Inflammatory macrophage treated with lipopolysaccharide for 4 hours (primary cell): ENCODE measurements around the gene DCTN4.
"Not testable (repeated sequence)": the region's sequence is repeated elsewhere in the genome, so short reads cannot be mapped to it uniquely, and the experiment has no call there.

Experiments
- DNase-seq: peaks from one replicate; pipeline ENCODE4 v3.0.0-alpha.2; 2020

DCTN4 gene

DNA sequence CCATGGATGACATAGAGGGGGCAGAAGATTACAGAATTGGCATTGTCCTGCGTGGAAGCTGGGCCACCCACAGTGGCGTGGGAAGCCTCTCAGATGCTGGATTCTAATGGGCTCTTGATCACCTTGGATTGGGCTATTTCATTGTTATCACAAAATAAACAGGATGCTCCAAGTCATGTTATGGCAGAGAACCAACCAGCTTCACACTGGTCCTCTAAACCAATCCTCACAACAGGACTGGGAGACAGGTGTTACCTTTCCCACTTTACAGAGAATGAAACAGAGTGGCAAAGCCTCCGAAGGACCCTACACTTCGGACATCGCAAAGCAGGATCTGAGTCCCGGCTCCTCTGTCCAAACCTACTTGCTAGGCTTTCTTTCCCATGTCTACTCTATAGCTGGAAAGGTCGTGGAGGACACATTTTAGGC lies 19.3 kb upstream of the DCTN4 start:
- DNase-seq = no peak

GRCh38 chr5:150777685-150778084 lies 18.9 kb upstream of the DCTN4 start:
- peak; percentile 90 for DNase-seq

DNA sequence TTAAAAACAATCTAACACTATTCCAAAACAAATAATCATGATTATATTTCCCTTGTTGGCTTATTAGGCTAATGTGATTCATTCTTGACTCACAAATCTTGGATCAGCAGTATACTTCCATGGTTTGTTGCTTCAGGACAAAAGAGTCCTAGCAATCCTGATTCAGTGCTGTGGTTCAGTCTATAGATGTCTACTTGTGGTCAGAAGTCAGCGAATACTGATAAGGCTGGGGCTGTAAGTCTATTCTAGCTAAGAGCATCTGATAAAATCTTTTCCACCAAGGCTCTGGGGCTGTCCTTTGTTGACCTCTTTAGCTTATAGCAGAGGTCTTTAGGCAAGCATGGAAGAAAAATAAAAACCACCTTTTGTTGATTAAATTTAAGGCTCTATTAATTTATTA lies 15.3 kb upstream of the DCTN4 start:
- no peak for DNase-seq

- DNase-seq = no peak
Measured at GRCh38 chr5:150771034-150771795, 12.4 kb upstream of the DCTN4 start.

DNA sequence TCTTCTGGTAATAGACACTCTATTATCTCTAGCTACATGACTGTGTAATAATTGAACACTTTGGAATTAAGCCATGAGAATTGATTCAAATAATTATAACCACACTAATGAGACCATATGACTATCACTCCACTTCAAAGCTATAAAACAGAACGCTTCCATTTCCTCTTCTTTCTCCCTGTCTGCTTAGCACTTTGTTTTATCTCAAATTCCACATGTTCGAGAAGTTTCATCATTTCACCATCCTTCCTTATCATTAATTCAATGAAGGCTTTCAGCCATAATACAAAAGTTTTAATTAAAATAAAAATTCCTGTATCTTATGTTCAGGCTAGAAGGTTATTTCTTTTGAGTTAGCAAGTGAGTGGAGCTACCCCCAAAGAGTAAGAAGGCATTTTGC lies 7.4 kb upstream of the DCTN4 start:
- no peak for DNase-seq

GRCh38 chr5:150765799-150766169 lies 7.0 kb upstream of the DCTN4 start:
- peak; percentile 68 for DNase-seq

DNA sequence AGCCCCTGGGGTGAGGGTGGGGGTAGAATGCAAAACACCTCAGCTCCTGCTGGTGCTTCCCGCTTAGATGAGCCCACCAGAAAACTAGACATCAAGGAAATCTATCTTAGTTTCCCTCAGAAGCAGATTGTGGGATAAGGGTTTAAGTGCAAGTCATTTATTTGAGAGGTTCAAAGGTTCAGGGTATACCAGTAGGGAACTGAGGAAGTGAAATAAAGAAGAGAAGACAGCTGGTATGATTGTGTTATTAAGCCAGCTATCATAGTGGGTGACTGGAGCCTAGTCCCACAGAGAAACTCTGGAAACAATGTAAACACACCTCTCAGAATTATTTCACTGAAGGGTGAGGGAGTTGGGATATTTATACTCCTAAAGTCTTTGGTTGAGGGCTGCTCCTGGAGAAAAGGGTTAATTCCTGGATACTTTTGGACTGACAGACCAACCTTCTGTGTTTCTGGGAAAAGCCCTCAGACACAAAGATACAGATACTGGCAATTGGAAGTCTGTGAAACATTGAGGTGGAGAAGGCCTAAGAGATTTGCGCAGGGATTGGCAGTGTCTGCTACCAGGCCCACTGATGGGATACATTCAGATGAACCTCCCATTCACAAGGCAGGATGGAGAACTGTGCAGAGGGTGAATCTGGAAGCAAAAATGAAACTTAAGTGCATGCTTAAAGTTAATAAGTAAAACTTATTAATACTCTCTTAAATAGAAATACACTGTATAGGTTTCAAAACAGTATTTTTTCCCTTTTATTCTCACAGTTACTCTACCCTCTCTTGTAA lies 6.4 kb upstream of the DCTN4 start:
- DNase-seq = peak; percentile 75

DNA sequence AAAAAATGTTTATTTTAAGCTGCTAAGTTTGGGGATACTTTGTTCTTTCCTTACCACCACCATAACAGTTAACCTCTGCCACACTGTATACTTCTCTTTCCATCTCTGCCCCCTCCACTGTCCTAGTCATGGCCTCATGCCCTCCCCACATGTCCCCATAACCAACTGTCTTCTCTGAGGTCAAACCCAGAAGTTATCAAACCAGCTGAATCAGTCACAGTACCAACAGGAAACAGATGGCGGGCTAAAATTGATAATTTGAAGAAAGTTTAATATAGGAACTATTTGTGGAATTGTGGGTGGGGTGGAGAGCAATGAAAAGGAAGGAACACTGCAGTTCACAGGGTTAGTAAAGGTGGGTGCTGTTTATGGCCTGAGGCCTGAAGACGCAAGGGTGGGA lies 5.7 kb upstream of the DCTN4 start:
- peak; percentile 63 for DNase-seq

GRCh38 chr5:150763023-150763769 lies 4.4 kb upstream of the DCTN4 start:
- peak; percentile 92 for DNase-seq

DNA sequence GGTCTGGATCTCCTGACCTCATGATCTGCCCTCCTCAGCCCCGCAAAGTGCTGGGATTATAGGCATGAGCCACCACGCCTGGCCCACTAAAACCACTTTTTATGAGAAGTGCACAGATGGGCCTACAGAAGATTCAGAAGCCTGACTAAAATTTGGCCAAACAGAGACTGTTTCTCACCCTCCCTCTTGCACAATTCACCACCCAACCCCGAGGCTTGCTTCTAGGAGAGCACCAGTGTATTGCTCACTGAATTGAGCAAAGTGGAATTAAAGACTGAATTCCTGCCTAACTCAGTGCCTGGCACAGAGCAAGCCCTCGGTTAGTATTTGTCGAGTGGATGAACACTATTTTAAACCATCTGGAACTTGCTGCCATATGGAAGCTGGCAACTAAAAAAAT lies 3.4 kb upstream of the DCTN4 start:
- DNase-seq = peak; percentile 93

DNA sequence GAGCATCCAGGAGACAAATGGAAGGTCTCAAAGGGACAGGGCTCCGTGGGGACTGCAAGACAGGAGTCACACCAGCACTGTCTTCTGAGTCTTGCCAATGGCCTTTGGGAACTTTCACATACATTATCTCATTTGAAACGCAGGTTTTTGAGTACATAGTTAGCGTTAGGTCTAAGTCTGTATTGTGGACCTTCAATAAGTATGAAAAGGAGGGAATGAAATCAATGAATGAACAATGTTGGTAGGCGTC lies 442 bp upstream of the DCTN4 start:
- DNase-seq = no peak

DNA sequence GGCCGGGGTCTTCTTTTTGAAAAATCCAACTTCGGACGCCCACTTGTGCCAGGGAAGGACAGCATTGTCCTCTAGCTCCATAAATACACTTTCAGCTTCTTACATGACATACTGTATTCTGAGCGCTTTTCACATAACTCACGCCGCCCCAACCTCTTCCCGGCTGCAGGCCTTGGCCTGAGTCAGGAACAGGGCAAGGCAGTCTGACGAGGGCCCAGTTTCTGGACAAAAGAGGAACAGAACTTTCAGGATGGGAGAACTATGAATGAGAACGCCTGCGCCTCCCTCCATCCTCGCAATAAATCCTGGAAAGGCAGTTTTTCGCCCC lies 650 bp downstream of the DCTN4 start:
- DNase-seq = no peak

DNA sequence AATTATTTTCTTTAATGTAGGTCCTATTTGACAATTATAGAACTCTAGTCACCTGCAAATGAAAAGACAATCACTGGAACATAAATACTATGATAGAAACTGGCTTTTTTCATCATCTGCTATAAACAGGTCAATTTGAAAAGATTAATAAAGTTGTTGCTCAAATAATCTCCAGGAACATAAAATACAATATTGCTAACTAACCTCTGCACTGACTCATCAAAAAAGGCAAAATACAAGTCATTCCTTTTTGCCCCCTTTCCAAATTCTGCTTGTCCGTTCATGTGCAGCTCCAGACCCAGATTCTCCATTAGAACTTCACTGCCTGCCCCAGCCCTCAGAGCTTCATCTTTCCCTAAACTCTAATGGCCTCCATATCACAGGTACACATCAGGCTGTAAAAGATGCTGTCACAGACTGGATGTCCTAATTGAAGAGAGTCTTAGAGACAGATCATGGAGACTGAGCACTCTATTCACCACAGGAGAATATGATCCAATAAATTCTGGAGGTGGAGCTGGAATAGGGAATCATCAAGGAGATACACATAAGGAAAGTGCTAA lies 1.6 kb downstream of the DCTN4 start:
- DNase-seq = no peak

GRCh38 chr5:150753863-150754262 lies 5.0 kb downstream of the DCTN4 start:
- no peak for DNase-seq

DNA sequence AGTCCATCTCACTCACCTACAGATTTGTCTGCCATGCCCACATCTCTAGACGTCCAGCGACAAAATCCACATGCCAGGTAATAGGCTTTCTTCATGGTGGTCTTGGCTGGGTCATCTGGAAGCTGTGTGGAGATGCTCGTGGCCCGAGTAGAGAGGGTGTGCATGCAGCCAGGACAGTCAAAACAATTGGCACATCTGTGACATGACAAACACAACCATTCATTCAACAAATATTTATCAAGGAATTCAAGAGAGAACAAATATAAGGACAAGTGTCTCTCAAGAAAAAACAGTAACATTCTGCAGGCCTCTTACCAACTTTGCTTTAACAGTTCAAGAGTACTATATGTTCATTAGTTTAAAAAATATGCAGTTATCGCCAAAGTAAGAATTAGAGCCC lies 5.4 kb downstream of the DCTN4 start:
- DNase-seq = no peak

- DNase-seq = no peak
Measured at GRCh38 chr5:150751096-150751891, 7.5 kb downstream of the DCTN4 start.

- DNase-seq = no peak
Measured at GRCh38 chr5:150750469-150750868, 8.3 kb downstream of the DCTN4 start.

- not testable (repeated sequence) for DNase-seq
Measured at GRCh38 chr5:150743142-150743488, 15.7 kb downstream of the DCTN4 start.

GRCh38 chr5:150742455-150743141 lies 16.2 kb downstream of the DCTN4 start:
- peak; percentile 86 for DNase-seq

GRCh38 chr5:150740992-150741391 lies 17.8 kb downstream of the DCTN4 start:
- DNase-seq = no peak

- no peak for DNase-seq
Measured at GRCh38 chr5:150738862-150739261, 20.0 kb downstream of the DCTN4 start.

DNA sequence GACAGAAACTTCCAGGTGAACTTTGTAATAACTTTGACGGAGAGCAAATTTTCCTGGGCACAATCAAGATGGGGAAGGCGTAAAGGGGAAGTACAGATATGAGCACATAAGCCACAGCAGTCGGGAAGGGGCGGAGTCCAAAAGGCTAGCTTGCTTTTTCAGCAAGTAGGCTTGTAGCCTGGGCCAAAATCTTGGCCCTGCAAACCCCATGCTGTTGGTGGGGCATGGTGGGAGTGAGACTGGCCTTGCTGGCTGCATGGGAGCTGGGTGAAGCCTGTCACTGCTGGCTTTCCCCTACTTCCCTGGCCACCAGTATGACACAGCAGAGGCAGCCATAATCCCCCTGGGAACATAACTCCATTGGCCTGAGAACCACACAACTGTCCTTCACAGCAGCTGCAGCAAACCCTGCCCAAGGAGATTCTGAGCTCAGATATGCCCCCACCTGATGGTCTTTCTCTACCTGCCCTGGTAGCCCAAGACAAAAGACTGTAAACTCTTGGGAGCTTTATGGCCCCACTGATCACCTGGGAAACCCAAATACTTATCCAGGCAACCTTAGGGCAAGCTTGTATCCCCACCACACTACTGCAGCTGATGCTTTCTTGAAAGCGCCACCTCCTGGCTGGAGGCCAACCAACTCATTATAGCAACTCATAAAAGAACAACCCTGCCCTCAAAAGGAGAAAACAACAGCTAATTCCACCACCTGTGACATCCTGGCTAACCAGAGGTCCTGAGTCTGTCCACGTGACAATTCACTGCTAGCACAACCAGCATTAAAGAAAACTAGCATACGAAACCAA lies 24.0 kb downstream of the DCTN4 start:
- peak; percentile 94 for DNase-seq
